K562 (cell line): ENCODE results near the gene BLTP3B. TPM values are rescaled to one million over a fixed set of nuclear protein-coding genes. Genes with fewer than 3 reads are reported as not detected.

Source experiments
- ATAC-seq: fragments of 200-7000 bp; cut with Tn5 transposase; 3 replicates; pipeline ENCODE4 v1.9.1; 2020; ENCODE audit warnings: moderate library complexity
- BruUV-seq: library from RNA; stranded (reverse); fragments of 400-500 nt; replicated peaks from 2 replicates; lab custom pipeline; 2021; lab: Mats Ljungman, UMichigan
- CTCF ChIA-PET: fragments of 300-600 bp; formaldehyde crosslinking; extraction: SDS; loops from one replicate; lab custom pipeline; 2021; ENCODE audit warnings: low intra/inter-chr PET ratio; lab: Yijun Ruan, JAX
- POLR2A ChIA-PET: fragments of 300-600, 350-650 bp; sonication (Branson Sonifier 250); formaldehyde crosslinking; extraction: SDS; loops from one replicate; lab custom pipeline; 2021; ENCODE audit warnings: antibody characterized with exemption, inconsistent platforms; lab: Yijun Ruan, JAX
- DNase-seq, 4 experiments: peaks; one replicate each; pipeline versions ENCODE4 v3.0.0 to v3.0.0-alpha.2; 2011 to 2018; ENCODE audit warnings: low spot score in 3 of 4, mixed read lengths in 3 of 4; ENCODE audit errors: extremely low read depth in 1 of 4
- FAIRE-seq: peaks from 2 replicates; lab custom pipeline; 2011; peaks lifted over from hg19 to GRCh38; lab: Jason Lieb, UNC
- H2AFZ ChIP-seq: 2 replicates; pipeline ENCODE4 v1.6.0; 2011; ENCODE audit warnings: low read depth, low read length, control low read depth, inconsistent platforms
- H3K27ac ChIP-seq: fragments of 200-600 bp; 3 replicates; pipeline ENCODE4 v1.8.0; 2011; ENCODE audit warnings: low read depth, mild to moderate bottlenecking, control low read depth, inconsistent platforms, low read length, moderate library complexity, mixed read lengths; ENCODE audit errors: extremely low read depth
- H3K27me3 ChIP-seq, 2 experiments: fragments of 300-600 bp in 1 of 2; 2 replicates in 1 of 2; 3 replicates in 1 of 2; pipeline versions ENCODE4 v1.6.0 to v1.8.0; 2011; ENCODE audit warnings: inconsistent platforms in 2 of 2, low read length in 2 of 2, mild to moderate bottlenecking in 1 of 2, mixed read lengths in 1 of 2, moderate library complexity in 1 of 2; ENCODE audit not compliant: control insufficient read depth in 2 of 2, insufficient read depth in 2 of 2
- H3K36me3 ChIP-seq: fragments of 300-600 bp; 3 replicates; pipeline ENCODE4 v1.8.0; 2011; ENCODE audit warnings: mild to moderate bottlenecking, low read length, inconsistent platforms; ENCODE audit not compliant: control insufficient read depth, insufficient read depth
- H3K4me1 ChIP-seq, 2 experiments: fragments of 200-600 bp in 1 of 2; replicated peaks in 1 of 2; 2 replicates in 1 of 2; 3 replicates in 1 of 2; pipeline versions ENCODE4 v1.5.1 to v1.8.0; 2011; ENCODE audit warnings: inconsistent platforms in 2 of 2, low read length in 2 of 2, mild to moderate bottlenecking in 1 of 2, mixed read lengths in 1 of 2, moderate library complexity in 1 of 2; ENCODE audit not compliant: control insufficient read depth in 2 of 2, insufficient read depth in 2 of 2
- H3K4me2 ChIP-seq: 2 replicates; pipeline ENCODE4 v1.6.1; 2011; ENCODE audit warnings: low read length, control low read depth, inconsistent platforms, mixed read lengths; ENCODE audit not compliant: insufficient read depth
- H3K4me3 ChIP-seq: fragments of 200-600 bp; sonication (generic), shearing (Covaris generic); 2 replicates; pipeline ENCODE4 v1.5.1; 2016; ENCODE audit warnings: control low read depth, inconsistent platforms
- H3K79me2 ChIP-seq: fragments of 200-600 bp; 3 replicates; pipeline ENCODE4 v1.8.0; 2011; ENCODE audit warnings: low read length, inconsistent platforms; ENCODE audit not compliant: control insufficient read depth, insufficient read depth
- H3K9ac ChIP-seq, 2 experiments: 2 replicates each; pipeline versions ENCODE4 v1.6.0 to v1.6.1; 2011; ENCODE audit warnings: low read depth in 2 of 2, low read length in 2 of 2, control low read depth in 1 of 2, inconsistent platforms in 1 of 2, mild to moderate bottlenecking in 1 of 2, mixed read lengths in 1 of 2; ENCODE audit not compliant: insufficient read depth in 1 of 2
- H3K9me1 ChIP-seq: one replicate; pipeline ENCODE4 v1.6.0; 2011; ENCODE audit warnings: inconsistent platforms, mild to moderate bottlenecking, low read length, moderate library complexity; ENCODE audit not compliant: control insufficient read depth, insufficient read depth
- H3K9me3 ChIP-seq: replicated peaks from 2 replicates; pipeline ENCODE4 v1.5.1; 2011; ENCODE audit warnings: low read depth, low read length, inconsistent platforms; ENCODE audit not compliant: control insufficient read depth, insufficient read depth
- H4K20me1 ChIP-seq: replicated peaks from 2 replicates; pipeline ENCODE4 v1.6.1; 2011; ENCODE audit warnings: low read length, inconsistent platforms, mixed read lengths; ENCODE audit not compliant: control insufficient read depth, insufficient read depth
- CEBPB ChIP-seq: fragments of 450-650 bp; IDR thresholded peaks from 2 replicates; pipeline ENCODE4 v1.6.1; 2016; ENCODE audit warnings: missing genetic modification characterization, missing compliant biosample characterization
- CEBPG ChIP-seq, 3 experiments: fragments of 200-800 bp in 1 of 3; sonication (Bioruptor generic) in 1 of 3; sonication (generic) in 1 of 3; formaldehyde crosslinking in 1 of 3; IDR thresholded peaks in 2 of 3; conservative IDR thresholded peaks in 1 of 3; 2 replicates each; pipeline versions ENCODE4 v1.6.1 to v1.8.0; 2016 to 2022; ENCODE audit warnings: missing compliant biosample characterization in 2 of 3, missing genetic modification characterization in 2 of 3, mild to moderate bottlenecking in 1 of 3, missing genetic modification reagents in 1 of 3
- CTCF ChIP-seq, 3 experiments: IDR thresholded peaks in 2 of 3; conservative IDR thresholded peaks in 1 of 3; 2 replicates each; pipeline ENCODE4 v1.5.1; 2011 to 2012; ENCODE audit warnings: low read length in 3 of 3, mild to moderate bottlenecking in 3 of 3, control low read depth in 2 of 3, improper control_type of control experiment in 1 of 3, inconsistent platforms in 1 of 3, low read depth in 1 of 3, mixed read lengths in 1 of 3, moderate library complexity in 1 of 3; ENCODE audit not compliant: insufficient read depth in 2 of 3
- KAT8 ChIP-seq: fragments of 450-650 bp; IDR thresholded peaks from 2 replicates; pipeline ENCODE4 v1.6.1; 2016; ENCODE audit warnings: low read depth, mild to moderate bottlenecking
- SOX6 ChIP-seq: fragments of 450-650 bp; IDR thresholded peaks from 2 replicates; pipeline ENCODE4 v1.6.1; 2014; ENCODE audit warnings: mild to moderate bottlenecking
- ZNF23 ChIP-seq: fragments of 250-450 bp; sonication (Bioruptor Pico); IDR thresholded peaks from 2 replicates; pipeline ENCODE4 v1.4.0; 2020; ENCODE audit warnings: mild to moderate bottlenecking
- WGBS: fragments of 100-300 bp; shearing (Covaris generic); methylation state at CpG from one replicate; pipeline ENCODE4 v1.1.6; 2016; ENCODE audit warnings: low coverage, mixed read lengths; ENCODE audit not compliant: insufficient coverage; ENCODE audit errors: missing lambda C conversion rate; 5-methylcytosine and 5-hydroxymethylcytosine counted together
- in situ Hi-C: fragments of 300-500 bp; cut with MboI; formaldehyde crosslinking; loops from 4 replicates; pipeline ENCODE4 v1.15.0; 2018; ENCODE audit warnings: inconsistent platforms, mixed read lengths
- intact Hi-C: fragments of 100-400 bp; cut with micrococcal nuclease; formaldehyde crosslinking; loops from 2 replicates; pipeline ENCODE4 v1.14.2; 2022
- polyA plus RNA-seq, 8 experiments: library from polyadenylated mRNA; depleted of rRNA in 4 of 8; stranded (reverse) in 5 of 8; unstranded in 3 of 8; fragments of >200 nt; fragmentation: Nextera tagmentation in 2 of 8; fragmentation: Illumina TruSeq in 1 of 8; extraction: Ambion mirVana in 2 of 8; extraction: Trizol in 1 of 8; gene quantifications; 2 replicates each; pipeline versions ENCODE4 v1.2.1 to v1.2.3, GENCODE V29; 2011 to 2014; ENCODE audit warnings: inconsistent platforms in 1 of 8, missing spikeins in 1 of 8
- total RNA-seq, 7 experiments: library from RNA; depleted of rRNA in 6 of 7; stranded (reverse); fragments of >200 nt in 6 of 7; fragmentation: Illumina TruSeq in 2 of 7; extraction: Trizol in 2 of 7; gene quantifications; 2 replicates each; pipeline versions ENCODE4 v1.2.1 to v1.2.3, GENCODE V29; 2011 to 2021; ENCODE audit warnings: low replicate concordance in 1 of 7

The BLTP3B gene
- total and polyA plus RNA-seq, 9 of the 15 experiments (the other 6 are each of a cell fraction or from before 2014, with no cell fraction given), result 3.9 to 27.4 (median 19.7) TPM

- WGBS, result 81% methylated on average over 9 of the region's 9 CpGs
- in situ Hi-C loops (no loop called here), intact Hi-C loops (no loop called here)
- POLR2A ChIA-PET, result interaction anchor here (0.7 to 1.1 kb wide), 2 partner anchors 23 to 74 kb away, joined by 3 to 4 read pairs; no protein-coding TSS in a partner anchor
- Histone ChIP-seq H3K9me3 (no peaks in the 10 kb centered on the region), H3K4me3 (no peak overlapping the region), H2AFZ (no peak overlapping the region), H3K4me2 (no peak overlapping the region), H3K27ac (no peak overlapping the region), H3K9me1 (no peaks in the 10 kb centered on the region), H3K9ac (no peak overlapping the region), H3K4me1 (peaks cover 0 to 5% of the 10 kb centered on the region in 2 experiments; a peak in 1 of 5 replicates), H3K27me3 (no peaks in the 10 kb centered on the region), H4K20me1 (no peaks in the 10 kb centered on the region), H3K79me2 (no peaks in the 10 kb centered on the region), H3K36me3 (no peaks in the 10 kb centered on the region)
- no TSS peak for BruUV-seq
- ATAC-seq (no peak), DNase-seq (no peak), FAIRE-seq (no peak)
- CTCF ChIA-PET, result no interaction called here
- TF ChIP-seq KAT8, result no peak
- TF ChIP-seq CTCF (IDR thresholded peaks at IDR 0.05 in 2 of 3, conservative IDR thresholded peaks at IDR 0.05 in 1 of 3; ENCODE audit: insufficient read depth in 2 of 3, low read depth in 1 of 3, low read length in 3 of 3), result no peak
- no peak for TF ChIP-seq SOX6
- TF ChIP-seq CEBPB (tag), result peak; percentile 63; the same call in 1 of the 2 replicates
- no peak for TF ChIP-seq CEBPG (CRISPR knock-in tag; IDR thresholded peaks at IDR 0.05)
- peak in 1 of 2 experiments; percentile 74; a peak in 2 of 4 replicates for TF ChIP-seq CEBPG (tag; conservative IDR thresholded peaks at IDR 0.05 in 1 of 2, IDR thresholded peaks at IDR 0.05 in 1 of 2)
- TF ChIP-seq ZNF23, result no peak
Observed at GRCh38 chr12:100169345-100169744, 26.7 kb upstream of the BLTP3B start.
